KMS-11 (cell line): Measurements from ENCODE around the gene TROAP.

Experiments used
- H2AFZ ChIP-seq: fragments of 200-600 bp; sonication (generic); 2 replicates; pipeline ENCODE4 v1.6.1; 2016; ENCODE audit warnings: antibody characterized with exemption, mixed run types, low read depth
- H3K27ac ChIP-seq: fragments of 200-600 bp; sonication (generic); 2 replicates; pipeline ENCODE4 v1.6.1; 2016; ENCODE audit warnings: mild to moderate bottlenecking, mixed run types
- H3K27me3 ChIP-seq: fragments of 200-600 bp; sonication (generic); 2 replicates; pipeline ENCODE4 v1.6.1; 2017; ENCODE audit warnings: mild to moderate bottlenecking, low read depth, mixed run types, moderate library complexity; ENCODE audit not compliant: insufficient read depth
- H3K36me3 ChIP-seq: fragments of 200-600 bp; sonication (generic); 2 replicates; pipeline ENCODE4 v1.6.1; 2017; ENCODE audit warnings: mild to moderate bottlenecking, mixed run types; ENCODE audit not compliant: insufficient read depth
- H3K4me1 ChIP-seq: fragments of 200-600 bp; sonication (generic); 2 replicates; pipeline ENCODE4 v1.6.1; 2016; ENCODE audit warnings: mild to moderate bottlenecking, low read depth, mixed run types; ENCODE audit not compliant: poor library complexity, severe bottlenecking
- H3K4me2 ChIP-seq: fragments of 200-600 bp; sonication (generic); 2 replicates; pipeline ENCODE4 v1.7.0; 2016; ENCODE audit warnings: mild to moderate bottlenecking, mixed run types
- H3K4me3 ChIP-seq: fragments of 200-600 bp; sonication (generic); IDR thresholded peaks from 2 replicates; pipeline ENCODE4 v1.6.1; 2017; ENCODE audit warnings: low read depth, low read length, mixed read lengths; ENCODE audit not compliant: insufficient read depth
- H3K79me2 ChIP-seq: fragments of 200-600 bp; sonication (generic); 2 replicates; pipeline ENCODE4 v1.6.1; 2016; ENCODE audit warnings: low read depth, mixed run types; ENCODE audit not compliant: insufficient read depth
- H3K9ac ChIP-seq: fragments of 200-600 bp; sonication (generic); 2 replicates; pipeline ENCODE4 v1.6.1; 2016; ENCODE audit warnings: mild to moderate bottlenecking, mixed run types
- H4K20me1 ChIP-seq: fragments of 200-600 bp; sonication (generic); 2 replicates; pipeline ENCODE4 v1.6.1; 2016; ENCODE audit warnings: mild to moderate bottlenecking, mixed run types; ENCODE audit not compliant: insufficient read depth
- TF ChIP-seq, protein P1 (sequence below): fragments of 200-600 bp; sonication (generic); conservative IDR thresholded peaks from 2 replicates; pipeline ENCODE4 v1.6.1; 2017; ENCODE audit warnings: low read depth, mild to moderate bottlenecking, antibody characterized with exemption, low read length, moderate library complexity, mixed read lengths

Gene TROAP

GRCh38 chr12:49348781-49349180 lies 25.7 kb downstream of the TROAP start:
- Histone ChIP-seq H3K36me3 (no peaks in the 10 kb centered on the region), H4K20me1 (no peaks in the 10 kb centered on the region), H3K4me3 (no peak overlapping the region), H3K79me2 (no peaks in the 10 kb centered on the region), H3K9ac (no peak overlapping the region), H3K27ac (no peak overlapping the region), H3K27me3 (peaks cover 38% of the 10 kb centered on the region), H2AFZ (no peak overlapping the region), H3K4me1 (peaks cover 33% of the 10 kb centered on the region), H3K4me2 (no peak overlapping the region)
- TF ChIP-seq, protein P1, sequence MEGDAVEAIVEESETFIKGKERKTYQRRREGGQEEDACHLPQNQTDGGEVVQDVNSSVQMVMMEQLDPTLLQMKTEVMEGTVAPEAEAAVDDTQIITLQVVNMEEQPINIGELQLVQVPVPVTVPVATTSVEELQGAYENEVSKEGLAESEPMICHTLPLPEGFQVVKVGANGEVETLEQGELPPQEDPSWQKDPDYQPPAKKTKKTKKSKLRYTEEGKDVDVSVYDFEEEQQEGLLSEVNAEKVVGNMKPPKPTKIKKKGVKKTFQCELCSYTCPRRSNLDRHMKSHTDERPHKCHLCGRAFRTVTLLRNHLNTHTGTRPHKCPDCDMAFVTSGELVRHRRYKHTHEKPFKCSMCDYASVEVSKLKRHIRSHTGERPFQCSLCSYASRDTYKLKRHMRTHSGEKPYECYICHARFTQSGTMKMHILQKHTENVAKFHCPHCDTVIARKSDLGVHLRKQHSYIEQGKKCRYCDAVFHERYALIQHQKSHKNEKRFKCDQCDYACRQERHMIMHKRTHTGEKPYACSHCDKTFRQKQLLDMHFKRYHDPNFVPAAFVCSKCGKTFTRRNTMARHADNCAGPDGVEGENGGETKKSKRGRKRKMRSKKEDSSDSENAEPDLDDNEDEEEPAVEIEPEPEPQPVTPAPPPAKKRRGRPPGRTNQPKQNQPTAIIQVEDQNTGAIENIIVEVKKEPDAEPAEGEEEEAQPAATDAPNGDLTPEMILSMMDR: no peak

GRCh38 chr12:49349266-49349665 lies 26.2 kb downstream of the TROAP start:
- Histone ChIP-seq H2AFZ (no peak overlapping the region), H4K20me1 (no peaks in the 10 kb centered on the region), H3K79me2 (no peaks in the 10 kb centered on the region), H3K4me1 (peaks cover 28% of the 10 kb centered on the region), H3K27ac (no peak overlapping the region), H3K4me2 (no peak overlapping the region), H3K27me3 (peaks cover 33% of the 10 kb centered on the region), H3K9ac (no peak overlapping the region), H3K36me3 (no peaks in the 10 kb centered on the region), H3K4me3 (no peak overlapping the region)
- TF ChIP-seq, protein P1: no peak

DNA sequence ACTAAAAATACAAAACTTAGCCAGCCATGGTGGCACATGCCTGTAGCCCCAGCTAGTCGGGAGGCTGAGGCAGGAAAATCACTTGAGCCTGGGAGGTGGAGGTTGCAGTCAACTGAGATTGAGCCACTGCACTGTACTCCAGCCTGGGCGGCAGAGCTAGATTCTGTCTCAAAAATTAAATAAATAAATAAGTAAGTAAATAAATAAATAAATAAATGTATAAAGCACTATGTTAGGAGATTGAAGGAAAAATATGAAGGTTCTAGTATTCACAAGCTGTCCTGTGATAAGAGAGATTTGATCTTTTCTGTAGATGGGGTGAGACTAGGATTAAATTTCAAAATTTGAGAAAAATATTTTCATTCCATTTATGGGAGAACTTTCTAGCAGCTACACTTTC lies 29.3 kb downstream of the TROAP start:
- no peak overlapping the region for H3K4me3 ChIP-seq
- peaks cover 8% of the 10 kb centered on the region for H3K4me1 ChIP-seq
- no peak overlapping the region for H3K9ac ChIP-seq
- TF ChIP-seq, protein P1: no peak
- H2AFZ ChIP-seq: no peak overlapping the region
- no peaks in the 10 kb centered on the region for H3K36me3 ChIP-seq
- no peak overlapping the region for H3K4me2 ChIP-seq
- no peaks in the 10 kb centered on the region for H3K79me2 ChIP-seq
- H3K27me3 ChIP-seq: peaks cover 4% of the 10 kb centered on the region; the same call in 1 of the 2 replicates
- H3K27ac ChIP-seq: no peak overlapping the region
- H4K20me1 ChIP-seq: no peaks in the 10 kb centered on the region

GRCh38 chr12:49355913-49356312 lies 32.9 kb downstream of the TROAP start:
- Histone ChIP-seq H2AFZ (no peak overlapping the region), H3K27ac (no peak overlapping the region), H3K36me3 (no peaks in the 10 kb centered on the region), H3K4me1 (peaks cover 13% of the 10 kb centered on the region), H3K27me3 (0 out of 2 replicates have a peak, but pooled peaks cover 3% of the 10 kb centered on the region), H3K4me2 (no peak overlapping the region), H4K20me1 (no peaks in the 10 kb centered on the region), H3K9ac (no peak overlapping the region), H3K79me2 (no peaks in the 10 kb centered on the region), H3K4me3 (no peak overlapping the region)
- TF ChIP-seq, protein P1: no peak
